Stimulated activated CD4-positive, alpha-beta T cell treated with anti-CD3 and anti-CD28 coated beads, Interleukin-4, amount 100 ng/mL, for 4 hours (primary cell): ENCODE data around the gene WDTC1.
"Not testable (repeated sequence)": the region's sequence is repeated elsewhere in the genome, so short reads cannot be mapped to it uniquely, and the experiment has no call there.

Source experiments
- DNase-seq, 2 experiments: peaks; one replicate each; pipeline ENCODE4 v3.0.0-alpha.2; 2020

Gene WDTC1, protein sequence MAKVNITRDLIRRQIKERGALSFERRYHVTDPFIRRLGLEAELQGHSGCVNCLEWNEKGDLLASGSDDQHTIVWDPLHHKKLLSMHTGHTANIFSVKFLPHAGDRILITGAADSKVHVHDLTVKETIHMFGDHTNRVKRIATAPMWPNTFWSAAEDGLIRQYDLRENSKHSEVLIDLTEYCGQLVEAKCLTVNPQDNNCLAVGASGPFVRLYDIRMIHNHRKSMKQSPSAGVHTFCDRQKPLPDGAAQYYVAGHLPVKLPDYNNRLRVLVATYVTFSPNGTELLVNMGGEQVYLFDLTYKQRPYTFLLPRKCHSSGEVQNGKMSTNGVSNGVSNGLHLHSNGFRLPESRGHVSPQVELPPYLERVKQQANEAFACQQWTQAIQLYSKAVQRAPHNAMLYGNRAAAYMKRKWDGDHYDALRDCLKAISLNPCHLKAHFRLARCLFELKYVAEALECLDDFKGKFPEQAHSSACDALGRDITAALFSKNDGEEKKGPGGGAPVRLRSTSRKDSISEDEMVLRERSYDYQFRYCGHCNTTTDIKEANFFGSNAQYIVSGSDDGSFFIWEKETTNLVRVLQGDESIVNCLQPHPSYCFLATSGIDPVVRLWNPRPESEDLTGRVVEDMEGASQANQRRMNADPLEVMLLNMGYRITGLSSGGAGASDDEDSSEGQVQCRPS

DNA sequence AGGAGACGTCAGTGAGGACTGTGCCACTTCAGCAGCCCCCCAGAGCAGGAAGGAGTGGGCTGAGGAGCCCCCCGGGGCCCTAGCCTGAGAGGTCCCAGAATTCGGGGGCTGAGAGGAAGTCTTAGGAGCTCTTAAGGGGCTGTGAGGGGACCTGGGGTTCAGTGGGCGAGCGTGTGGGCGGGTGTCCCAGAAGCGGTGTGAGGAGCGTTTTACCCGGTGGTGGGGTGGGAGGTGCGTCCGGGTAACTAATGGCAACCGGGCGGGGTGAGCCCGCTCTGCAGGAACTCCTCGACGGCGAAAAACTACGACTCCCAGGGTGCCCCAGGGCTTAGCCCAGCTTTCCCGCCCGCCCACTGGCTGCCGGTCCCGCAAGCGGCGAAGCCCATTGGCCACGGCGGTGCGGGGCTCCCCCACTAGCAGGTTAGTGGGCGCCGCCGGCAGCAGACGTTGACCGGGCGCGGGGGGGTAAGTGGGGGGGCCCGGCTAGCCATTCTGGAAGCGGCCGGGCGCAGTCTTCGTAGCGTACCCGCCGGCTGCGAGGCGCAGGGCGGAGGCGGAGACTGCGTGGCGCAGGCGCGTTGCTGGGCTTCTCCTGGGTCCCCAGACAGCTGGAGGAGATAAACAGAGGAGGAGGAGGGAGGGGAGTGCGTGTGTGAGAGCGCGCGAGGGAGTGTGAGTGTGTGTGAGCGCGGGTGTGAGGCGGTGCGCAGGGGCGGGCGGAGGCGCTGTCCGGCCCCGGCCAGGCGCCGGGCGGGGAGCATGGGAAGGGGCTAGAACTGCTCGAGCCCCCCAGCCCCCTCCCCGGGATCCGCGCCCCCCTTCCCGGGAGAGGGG, at the start of gene WDTC1:
Gene WDTC1 (plus strand): TSS at position 584 of the 834 bp plus-strand sequence. CDS start 26,423 bp downstream, outside the sequence.
- DNase-seq, result peak; percentile 96 to 98

DNA sequence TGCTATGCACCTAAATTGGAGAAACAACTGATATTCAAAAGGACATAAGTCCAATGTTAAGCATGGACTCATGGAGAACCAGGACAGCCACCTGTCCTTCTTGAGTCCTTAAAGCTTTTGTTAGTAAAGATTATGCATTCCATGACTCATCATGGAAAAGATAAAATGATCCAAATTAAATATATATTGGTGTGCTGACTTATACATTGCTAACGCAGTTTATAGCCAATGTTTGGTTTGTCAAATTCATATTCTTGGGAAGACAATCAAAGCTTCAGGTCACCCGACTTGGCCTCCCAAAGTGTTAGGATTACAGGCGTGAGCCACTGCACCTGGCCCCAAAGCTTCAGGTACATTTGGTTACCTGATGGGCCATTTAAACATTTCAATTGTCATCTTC, 49.8 kb upstream of the WDTC1 start:
- DNase-seq, result not testable (repeated sequence)

DNA sequence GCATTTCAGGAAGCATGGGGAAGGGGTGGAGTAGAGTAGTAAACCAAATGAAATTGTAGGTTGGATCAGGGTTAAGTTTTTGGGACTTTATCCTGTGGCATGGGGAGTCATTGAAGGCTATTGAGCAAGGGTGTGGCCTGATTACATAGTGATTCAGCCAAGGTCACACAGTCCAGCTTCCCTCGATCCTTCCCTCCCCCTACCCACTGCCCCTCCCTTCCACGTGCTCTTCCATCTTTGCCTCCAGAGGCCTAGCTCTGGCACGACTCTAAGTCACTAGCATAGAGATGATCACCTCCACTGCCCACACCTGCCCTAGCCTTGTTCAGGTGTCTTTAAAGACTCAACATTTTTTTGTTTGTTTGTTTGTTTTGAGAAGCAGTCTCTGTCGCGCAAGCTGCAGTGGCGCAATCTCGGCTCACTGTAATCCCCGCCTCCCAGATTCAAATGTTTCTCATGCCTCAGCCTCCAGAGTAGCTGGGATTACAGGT, 42.3 kb upstream of the WDTC1 start:
- no peak for DNase-seq

DNA sequence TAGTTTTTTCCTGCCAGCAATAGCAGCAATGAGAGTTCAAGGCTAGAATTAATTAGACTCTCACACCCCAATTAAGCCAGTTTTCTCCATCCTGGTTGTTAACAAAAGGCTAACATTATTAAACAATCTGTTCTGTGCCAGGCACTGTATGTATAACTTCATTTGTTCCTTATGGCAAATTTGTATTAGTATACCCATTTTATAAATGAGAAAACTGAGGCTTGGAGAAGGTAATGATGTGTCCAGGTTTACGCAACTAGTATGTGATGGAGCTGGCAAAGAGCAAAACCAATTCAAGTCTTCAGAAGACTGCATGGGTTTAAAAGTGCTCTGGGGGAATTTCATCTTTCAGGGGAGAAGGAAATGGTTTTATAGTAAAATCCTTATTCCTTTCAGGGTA, 41.2 kb upstream of the WDTC1 start:
- no peak for DNase-seq

DNA sequence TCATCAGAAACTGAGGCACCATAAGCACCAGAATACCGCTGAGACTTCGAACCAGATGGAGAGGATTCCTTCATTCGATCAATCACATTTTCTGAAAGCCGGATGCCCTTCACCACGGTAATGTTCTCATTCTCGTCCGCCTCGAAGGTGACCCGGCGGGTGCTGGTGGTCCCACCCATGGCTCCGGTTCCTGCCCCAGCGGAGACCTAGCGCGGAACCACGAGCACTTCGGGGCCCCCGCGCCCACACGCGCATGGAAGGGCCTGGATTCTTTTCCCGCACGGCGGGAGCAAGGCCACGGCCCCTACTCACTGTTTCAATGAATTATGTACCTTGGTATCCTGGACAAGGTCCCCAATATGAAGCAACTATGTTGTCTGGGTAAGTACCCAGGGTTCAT, 33.1 kb upstream of the WDTC1 start:
- no peak for DNase-seq

DNA sequence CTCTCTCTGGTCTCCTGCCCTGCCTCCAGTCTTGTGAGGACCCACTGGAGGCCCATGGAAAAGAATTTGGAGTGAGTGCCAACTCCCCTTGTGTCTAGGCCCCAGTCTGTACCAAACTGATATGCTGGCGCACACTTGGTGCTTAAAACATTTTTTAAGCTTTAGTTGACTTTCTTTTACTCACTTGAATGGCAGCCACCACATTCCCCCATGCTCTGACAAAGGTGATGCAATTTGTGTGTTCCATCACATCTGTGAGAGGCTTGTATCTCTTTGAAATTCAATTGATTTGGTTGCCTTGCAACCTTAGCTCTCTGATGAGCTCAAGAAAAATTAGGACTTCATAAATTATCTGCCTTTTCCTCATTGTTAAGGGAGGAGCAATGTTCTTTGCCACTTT, 30.5 kb upstream of the WDTC1 start:
- no peak for DNase-seq

DNA sequence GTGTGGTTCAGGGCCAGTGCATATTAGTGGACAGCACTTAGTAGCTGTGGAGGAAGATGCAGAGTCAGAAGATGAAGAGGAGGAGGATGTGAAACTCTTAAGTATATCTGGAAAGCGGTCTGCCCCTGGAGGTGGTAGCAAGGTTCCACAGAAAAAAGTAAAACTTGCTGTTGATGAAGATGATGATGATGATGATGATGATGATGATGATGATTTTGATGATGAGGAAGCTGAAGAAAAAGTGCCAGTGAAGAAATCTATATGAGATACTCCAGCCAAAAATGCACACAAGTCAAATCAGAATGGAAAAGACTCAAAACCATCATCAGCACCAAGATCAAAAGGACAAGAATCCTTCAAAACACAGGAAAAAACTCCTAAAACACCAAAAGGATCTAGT, 27.2 kb upstream of the WDTC1 start:
- DNase-seq, result not testable (repeated sequence)

DNA sequence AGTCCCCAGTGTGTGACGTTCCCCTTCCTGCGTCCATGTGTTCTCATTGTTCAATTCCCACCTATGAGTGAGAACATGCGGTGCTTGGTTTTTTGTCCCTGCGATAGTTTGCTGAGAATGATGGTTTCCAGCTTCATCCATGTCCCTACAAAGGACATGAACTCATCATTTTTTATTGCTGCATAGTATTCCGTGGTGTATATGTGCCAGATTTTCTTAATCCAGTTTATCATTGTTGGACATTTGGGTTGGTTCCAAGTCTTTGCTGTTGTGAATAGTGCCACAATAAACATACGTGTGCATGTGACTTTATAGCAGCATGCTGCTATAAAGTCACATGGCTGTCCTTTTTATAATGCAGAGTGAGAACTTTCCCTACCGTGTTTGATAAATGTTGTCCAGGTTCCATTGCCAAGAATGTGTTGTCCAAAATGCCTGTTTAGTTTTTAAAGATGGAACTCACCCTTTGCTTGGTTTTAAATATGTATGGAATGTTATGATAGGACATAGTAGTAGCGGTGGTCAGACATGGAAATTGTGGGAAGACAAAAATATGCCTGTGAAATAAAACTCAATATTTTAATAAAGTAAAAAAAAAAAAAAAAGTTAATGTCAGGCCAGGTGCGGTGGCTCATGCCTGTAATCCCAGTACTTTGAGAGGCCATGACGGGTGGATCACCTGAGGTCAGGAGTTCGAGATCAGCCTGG, 26.1 kb upstream of the WDTC1 start:
- not testable (repeated sequence) for DNase-seq

DNA sequence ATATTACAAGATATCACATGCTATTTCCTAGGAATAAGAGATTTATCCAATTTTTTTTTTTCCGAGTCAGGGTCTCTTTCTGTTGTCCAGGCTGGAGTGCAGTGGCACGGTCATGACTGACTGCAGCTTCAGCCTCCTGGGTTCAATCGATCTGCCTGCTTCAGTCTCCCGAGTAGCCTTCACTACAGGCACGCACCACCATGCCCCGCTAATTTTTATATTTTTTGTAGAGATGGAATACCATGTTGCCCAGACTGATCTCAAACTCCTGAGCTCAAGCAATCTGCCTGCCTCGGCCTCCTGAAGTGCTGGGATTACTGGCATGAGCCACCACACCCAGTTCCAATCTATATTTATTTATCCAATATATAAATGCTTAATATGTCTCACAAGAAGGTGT, 18.0 kb upstream of the WDTC1 start:
- DNase-seq, result no peak

DNA sequence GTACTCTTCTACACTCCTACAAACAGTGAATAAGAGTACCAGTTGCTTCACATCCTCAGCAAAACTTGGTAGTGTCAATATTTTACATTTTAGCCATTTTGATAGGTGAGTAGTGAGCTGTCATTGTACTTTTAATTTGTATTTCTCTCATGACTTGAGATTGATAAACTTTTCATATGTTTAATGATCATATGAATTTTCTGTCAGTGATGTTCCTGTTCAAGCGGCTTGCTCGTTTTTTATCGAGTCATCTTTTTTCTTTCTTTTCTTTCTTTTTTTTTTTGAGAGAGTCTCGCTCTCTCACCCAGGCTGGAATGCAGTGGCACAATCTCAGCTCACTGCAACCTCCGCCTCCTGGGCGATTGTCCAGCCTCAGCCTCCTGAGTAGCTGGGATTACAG, 17.0 kb upstream of the WDTC1 start:
- no peak for DNase-seq

DNA sequence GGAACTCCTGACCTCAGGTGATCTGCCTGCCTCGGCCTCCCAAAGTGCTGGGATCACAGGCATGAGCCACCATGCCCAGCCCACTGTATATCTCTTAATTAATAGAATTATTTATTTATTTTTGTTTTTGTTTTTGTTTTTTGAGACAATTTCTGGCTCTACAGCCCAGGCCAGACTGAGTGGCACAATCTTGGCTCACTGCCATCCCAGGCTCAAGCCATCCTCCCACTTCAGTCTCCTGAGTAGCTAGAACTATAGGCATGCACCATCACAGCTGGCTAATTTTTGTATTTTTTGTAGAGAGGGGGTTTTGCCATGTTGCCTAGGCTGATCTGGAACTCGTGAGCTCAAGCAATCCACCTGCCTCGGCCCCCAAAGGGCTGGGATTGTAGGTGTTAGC, 15.7 kb upstream of the WDTC1 start:
- no peak for DNase-seq

DNA sequence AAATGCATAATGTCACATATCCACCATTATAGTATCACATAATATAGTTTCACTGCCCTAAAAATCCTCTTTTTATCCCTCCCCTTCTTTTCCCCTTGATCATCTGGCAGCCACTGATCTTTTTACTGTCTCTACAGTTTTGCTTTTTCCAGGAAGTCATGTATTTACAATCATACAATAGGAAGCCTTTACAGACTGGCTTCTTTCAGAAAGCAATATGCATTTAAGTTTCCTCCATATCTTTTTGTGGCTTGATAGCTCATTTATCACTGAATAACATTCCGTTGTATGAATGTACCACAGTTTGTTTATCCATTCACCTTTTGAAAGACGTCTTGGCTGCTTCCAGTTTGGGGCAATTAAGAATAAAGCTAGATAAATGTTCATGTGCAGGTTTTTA, 14.3 kb upstream of the WDTC1 start:
- no peak for DNase-seq

DNA sequence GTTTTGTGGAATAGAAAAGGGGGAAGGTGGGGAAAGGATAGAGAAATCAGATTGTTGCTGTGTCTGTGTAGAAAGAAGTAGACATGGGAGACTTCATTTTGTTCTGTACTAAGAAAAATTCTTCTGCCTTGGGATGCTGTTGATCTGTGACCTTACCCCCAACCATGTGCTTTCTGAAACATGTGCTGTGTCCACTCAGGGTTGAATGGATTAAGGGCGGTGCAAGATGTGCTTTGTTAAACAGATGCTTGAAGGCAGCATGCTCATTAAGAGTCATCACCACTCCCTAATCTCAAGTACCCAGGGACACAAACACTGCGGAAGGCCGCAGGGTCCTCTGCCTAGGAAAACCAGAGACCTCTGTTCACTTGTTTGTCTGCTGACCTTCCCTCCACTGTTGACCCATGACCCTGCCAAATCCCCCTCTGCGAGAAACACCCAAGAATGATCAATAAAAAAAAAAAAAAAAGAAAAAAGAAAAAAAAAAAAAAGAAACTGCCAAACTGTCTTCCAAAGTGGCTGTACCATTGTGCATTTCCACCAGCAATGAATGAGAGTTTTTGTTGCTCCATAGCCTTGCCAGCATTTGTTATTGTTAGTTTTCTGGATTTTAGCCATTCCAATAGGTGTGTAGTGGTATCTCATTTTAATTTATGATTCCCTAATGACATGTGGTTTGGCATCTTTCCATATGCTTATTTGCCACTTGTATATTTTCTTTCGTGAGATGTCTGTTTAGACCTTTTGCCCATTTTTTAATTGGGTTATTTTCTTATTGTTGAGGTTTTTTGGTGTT, 13.5 kb upstream of the WDTC1 start:
- not testable (repeated sequence) for DNase-seq

DNA sequence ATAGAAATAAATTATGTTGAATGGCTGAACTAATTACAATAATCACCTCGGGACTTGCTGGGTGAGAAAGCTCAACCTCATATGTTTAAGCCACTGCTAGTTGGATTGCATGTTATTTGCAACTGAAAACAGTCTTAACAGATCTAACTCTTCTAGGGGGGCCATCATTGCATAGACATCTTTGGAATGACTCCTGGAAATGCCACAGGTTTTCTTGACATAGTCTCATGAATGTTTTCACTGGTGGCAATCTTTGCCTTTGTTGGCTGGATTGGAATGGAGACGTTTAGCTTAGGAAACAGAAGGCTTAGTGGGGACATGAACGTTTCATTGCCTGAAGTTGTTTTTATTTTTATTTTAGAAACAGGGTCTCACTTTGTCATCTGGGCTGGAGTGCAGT, 8.8 kb upstream of the WDTC1 start:
- no peak for DNase-seq

DNA sequence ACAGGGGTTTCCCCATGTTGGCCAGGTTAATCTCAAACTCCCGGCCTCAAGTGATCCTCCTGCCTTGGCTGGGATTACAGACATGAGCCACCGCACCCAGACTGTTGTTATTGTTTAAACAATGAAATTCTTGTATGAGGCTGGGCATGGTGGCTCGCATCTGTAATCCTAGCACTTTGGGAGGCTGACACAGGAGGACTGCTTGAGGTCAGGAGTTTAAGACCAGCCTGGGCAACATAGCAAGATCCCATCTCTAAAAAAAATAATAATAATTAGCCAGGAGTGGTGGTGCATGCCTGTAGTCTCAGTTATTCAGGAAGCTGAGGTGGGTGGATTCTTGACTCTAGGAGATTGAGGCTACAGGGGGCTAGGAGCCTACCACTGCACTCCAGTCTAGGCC, 6.7 kb upstream of the WDTC1 start:
- no peak for DNase-seq

DNA sequence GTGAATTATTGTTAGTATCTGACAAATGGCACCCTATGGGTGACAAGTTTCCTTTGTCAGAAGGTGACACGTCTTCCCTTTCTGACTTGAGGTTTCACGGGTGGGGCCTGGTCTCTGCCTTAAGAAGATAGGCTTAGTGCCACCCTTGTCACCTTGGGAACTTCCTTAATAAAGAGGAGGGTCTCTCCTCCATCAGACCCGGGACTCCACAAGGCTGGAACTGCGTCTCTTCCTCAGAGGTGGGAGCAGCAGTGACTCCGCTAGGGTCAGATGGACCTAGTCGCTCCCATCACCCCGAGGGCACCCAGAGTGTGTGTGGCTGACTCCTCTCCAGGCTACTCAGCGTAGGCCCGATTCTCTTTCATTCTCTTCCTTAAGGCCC, 774 bp upstream of the WDTC1 start:
- no peak for DNase-seq

DNA sequence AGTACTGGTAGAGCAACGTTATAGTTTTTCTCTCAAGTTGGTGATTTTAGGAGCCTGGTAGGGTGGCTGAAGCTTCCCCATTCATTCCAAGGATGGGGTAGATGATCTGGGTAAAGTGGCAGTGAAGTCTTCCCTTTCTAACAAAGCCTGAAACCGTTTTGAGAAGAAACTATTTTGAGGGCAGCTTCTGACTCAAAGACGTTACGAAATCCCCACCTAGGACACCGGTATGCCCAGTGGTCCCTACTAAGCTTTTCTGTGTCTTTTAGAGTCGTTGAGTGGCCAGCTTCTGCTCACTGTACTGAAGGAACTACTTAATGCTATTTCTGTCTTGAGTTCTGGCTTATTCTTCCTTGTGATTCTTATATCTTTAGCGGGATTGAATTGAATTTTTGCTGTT, 1.4 kb downstream of the WDTC1 start:
- no peak for DNase-seq

DNA sequence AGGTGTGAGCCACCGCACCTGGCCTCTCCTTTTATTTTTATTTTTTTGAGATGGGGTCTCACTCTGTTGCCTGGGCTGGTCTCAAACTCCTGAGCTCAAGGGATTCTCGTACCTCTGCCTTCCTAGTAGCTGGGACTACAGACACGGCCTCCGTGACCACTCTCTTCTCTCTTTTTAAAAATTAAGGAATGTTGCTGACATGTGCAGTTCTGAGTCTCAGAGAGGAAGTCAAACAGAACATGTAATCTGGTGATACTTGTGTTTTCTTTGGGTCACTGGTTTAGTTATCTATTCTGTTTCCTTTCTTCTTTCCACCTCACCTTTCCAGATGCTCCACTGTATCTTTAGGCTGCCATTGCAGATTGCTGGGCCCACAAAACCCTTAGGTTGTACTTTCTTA, 2.7 kb downstream of the WDTC1 start:
- no peak for DNase-seq

DNA sequence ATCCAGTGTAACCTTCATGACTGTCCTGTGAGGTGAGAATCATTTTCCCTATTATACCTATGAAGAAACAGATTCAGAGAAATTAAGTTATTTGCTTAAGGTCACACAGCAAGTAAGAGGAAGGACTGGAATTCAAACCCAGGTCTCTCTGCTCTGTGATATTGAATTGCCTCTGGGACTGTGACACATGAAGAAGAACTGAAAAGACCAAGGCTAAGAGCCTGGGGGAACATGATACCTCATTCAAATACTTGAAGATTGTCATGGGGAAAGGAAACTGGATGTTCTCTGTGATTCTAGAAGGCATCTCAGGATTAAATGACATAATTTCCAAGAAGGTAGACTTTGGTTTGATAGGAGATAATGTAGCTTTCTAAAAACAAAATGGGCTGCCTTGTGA, 3.6 kb downstream of the WDTC1 start:
- no peak for DNase-seq

DNA sequence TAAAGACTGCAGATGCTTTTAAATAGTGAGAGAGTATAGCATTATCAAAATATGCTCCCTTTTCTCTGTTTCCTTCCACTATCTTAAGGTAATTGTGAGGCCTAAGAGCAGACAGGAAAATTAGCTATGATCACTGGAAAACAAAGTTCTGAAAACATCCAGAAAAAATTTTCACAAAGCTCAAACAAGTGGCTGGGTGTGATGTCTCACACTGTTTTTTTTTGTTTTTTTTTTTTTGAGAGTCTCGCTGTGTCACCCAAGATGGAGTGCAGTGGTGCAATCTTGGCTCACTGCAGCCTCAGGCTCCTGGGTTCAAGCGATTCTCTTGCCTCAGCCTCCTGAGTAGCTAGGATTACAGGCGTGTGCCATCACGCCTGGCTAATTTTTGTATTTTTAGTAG, 7.2 kb downstream of the WDTC1 start:
- DNase-seq, result no peak

DNA sequence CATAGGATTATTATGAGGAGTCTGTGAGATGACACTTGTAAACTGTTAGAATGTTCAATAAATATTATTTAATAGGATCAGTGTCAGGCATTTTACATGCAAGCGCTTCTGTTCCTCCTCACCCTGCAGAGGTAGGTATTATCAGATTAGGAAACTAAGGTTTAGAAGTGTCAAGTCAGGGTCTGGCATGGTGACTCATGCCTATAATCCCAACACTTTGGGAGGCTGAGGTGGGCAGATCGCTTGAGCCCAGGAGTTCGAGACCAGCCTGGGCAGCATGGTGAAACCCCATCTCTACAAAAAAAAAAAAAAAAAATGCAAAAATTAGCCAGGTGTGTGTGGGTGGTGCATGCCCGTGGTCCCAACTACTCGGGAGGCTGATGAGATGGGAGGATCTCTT, 9.2 kb downstream of the WDTC1 start:
- not testable (repeated sequence) for DNase-seq

DNA sequence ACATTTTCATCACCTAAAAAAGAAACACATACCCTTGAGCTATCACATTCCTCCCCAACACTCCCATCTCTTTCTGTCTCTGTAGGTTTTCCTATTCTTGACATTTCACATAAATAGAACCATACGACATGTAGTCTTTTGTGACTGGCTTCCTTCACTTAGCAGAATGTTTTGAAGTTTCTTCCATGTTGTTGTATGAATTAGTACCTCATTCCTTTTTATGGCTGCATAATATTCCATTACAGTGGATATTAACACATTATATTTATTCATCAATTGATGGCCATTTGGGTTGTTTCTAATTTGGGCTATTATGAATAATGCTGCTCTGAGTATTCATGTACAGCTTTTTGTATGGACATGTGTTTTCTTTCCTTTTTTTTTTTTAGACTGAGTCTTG, 11.8 kb downstream of the WDTC1 start:
- DNase-seq, result no peak
